Measurements from ENCODE around the gene ATF6B.

Gene ATF6B

DNA sequence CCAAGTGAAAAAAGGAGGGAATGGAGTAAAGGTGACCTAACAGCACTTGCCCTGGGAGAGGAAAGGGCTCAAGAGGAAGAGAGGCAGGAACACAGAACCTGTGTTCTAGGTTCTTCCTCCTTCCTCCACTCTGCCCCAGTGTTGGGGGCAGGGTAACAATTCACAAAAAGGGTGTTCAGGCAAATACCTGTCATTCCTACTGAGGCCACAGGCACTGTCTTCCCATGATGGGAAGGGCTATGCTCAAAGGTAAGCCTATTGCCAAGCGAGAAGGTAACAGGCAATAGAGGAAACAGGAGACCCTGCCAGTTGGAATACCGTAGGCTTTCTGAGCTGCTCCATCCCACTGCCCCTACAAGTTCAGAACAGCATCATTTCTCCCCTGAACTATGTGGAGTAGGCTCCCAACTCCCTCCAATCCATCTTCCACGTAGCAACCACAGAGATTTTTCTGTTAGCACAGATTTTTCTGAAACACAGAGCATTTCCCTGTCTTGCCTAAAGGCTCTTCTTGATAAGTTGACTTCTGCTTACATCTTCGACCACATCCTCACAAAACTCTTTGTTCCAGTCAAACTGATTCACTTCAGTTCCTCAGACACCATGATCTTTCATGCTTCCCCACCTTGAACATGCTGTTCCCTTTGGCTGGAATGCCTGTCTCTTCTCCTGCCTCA, 45.1 kb upstream of the ATF6B start:
- no peak for DNase-seq (ENCODE audit: low read depth)
- H3K4me3 ChIP-seq (ENCODE audit: low read depth, low read length) = no peak overlapping the region
- no peak for TF ChIP-seq CTCF (IDR thresholded peaks at IDR 0.05; ENCODE audit: insufficient read depth, low read depth, low read length, missing control alignments)

DNA sequence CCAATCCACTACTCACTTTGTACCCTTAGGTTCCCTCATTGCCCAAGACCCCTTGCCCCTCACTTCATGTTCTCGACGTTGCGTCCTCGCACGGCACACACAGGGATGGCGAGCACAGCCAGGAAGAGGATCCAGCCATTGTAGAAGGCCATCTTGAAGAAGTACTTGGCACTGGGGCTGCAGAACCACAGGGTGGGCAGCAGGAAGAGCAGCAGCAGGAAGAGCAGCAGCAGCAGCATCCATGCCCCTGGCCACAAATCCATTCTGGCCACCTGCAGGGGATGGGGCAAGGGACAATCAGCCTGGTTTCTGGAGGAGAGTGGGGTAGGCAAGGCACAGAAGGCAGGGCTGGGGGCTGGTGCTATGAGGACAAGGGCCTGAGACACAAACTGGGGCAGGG, 43.2 kb upstream of the ATF6B start:
- H3K4me3 ChIP-seq (ENCODE audit: low read depth, low read length) = no peak overlapping the region
- no peak for TF ChIP-seq CTCF (IDR thresholded peaks at IDR 0.05; ENCODE audit: insufficient read depth, low read depth, low read length, missing control alignments)
- no peak for DNase-seq (ENCODE audit: low read depth)

DNA sequence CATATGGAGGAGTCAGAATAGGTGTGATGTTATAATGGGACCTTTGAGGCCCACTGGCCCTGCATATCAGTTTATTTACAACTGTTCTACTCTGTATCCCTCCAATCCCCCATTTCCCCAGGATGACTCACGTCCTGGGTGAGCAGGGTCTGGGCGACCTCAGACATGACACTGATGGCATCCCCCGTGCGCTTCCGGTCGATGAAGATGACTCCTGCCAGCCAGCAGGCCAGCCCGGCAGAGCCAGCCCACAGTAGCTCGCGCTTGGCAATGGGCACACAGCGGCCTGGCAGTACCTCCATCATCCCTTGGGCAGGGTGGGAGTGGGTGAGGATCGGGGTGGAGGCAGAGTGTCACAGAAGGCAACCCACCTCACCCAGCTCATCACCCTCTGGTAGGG, 42.2 kb upstream of the ATF6B start:
- no peak overlapping the region for H3K4me3 ChIP-seq (ENCODE audit: low read depth, low read length)
- no peak for DNase-seq (ENCODE audit: low read depth)
- no peak for TF ChIP-seq CTCF (IDR thresholded peaks at IDR 0.05; ENCODE audit: insufficient read depth, low read depth, low read length, missing control alignments)

DNA sequence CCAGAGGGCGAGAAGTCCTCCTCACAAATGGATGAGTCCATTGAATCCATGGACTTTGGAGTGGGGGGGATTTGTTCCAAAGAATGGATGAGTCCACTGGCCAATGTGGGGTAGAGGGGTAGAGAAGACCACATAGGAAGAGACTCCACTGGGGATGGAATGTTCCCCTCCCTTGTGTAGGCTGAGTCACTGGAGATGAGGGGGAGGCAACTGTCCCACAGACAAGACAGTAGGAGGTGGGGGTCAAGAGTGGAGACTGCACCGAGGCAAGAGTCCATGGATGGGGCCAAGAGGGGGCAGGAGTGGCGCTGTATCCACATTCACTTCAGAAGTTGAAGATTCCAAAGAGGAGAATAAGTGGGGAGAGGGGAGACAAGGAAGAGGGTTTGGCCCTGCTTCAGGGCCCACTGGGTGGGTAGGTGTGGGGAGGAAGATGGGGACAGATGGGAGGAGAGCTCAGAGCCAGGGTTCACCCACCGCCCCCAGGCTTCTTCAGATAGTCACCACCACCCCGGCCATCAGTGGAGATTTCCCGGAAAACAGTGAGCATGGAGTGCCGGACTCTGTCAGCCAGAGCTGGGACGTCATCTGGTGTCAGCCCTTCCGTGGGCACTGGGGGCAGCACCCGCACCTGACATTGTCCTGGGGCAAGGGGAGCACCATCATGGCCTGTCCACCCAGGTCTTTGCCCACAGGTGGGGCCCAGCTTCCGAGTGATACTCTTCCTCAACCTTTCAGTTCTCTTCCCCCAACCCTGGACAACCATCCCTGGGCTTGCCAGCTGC, 41.0 kb upstream of the ATF6B start:
- H3K4me3 ChIP-seq (ENCODE audit: low read depth, low read length) = no peak overlapping the region
- TF ChIP-seq CTCF (IDR thresholded peaks at IDR 0.05; ENCODE audit: insufficient read depth, low read depth, low read length, missing control alignments) = no peak
- DNase-seq (ENCODE audit: low read depth) = no peak

GRCh38 chr6:32168350-32168749, 40.3 kb upstream of the ATF6B start:
- DNase-seq (ENCODE audit: low read depth) = no peak
- no peak for TF ChIP-seq CTCF (IDR thresholded peaks at IDR 0.05; ENCODE audit: insufficient read depth, low read depth, low read length, missing control alignments)
- H3K4me3 ChIP-seq (ENCODE audit: low read depth, low read length) = no peak overlapping the region

DNA sequence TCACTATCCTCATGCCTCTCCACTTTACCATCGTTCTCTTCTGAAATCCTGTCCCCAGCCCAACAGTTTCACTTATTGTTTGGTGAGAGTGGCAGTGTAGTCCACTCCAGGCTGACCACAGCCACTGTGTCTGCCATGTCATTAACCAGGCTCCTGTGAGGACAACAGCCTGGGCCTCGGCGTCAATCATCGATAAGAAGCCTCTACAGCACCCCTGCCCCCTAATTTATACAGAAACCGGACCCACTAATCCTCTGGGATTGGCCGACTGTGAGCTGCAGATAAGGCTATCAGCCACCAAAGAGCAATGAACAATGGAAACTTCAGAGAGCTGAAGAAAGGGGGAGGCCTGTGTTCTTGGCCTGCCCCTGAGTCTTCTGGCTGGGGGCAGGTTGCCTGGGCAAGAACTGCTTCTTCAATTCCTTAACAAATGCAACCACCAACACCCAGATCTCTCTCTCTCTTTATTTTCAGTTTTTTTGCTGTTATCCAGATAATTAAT, 39.8 kb upstream of the ATF6B start:
- DNase-seq (ENCODE audit: low read depth) = no peak
- no peak overlapping the region for H3K4me3 ChIP-seq (ENCODE audit: low read depth, low read length)
- TF ChIP-seq CTCF (IDR thresholded peaks at IDR 0.05; ENCODE audit: insufficient read depth, low read depth, low read length, missing control alignments) = no peak

Data from GM12865 (cell line).